HepG2 (cell line): ENCODE measurements around the gene HEPN1. TPM values are rescaled to one million over a fixed set of nuclear protein-coding genes. Genes with fewer than 3 reads are reported as not detected.

Experiments
- CHD2 ChIP-seq: IDR thresholded peaks from 2 replicates; pipeline ENCODE4 v1.6.1; 2011; ENCODE audit warnings: low read depth, low read length, improper control_type of control experiment
- IKZF4 ChIP-seq: sonication (generic); formaldehyde crosslinking; IDR thresholded peaks from 2 replicates; pipeline ENCODE4 v1.5.1; 2020; ENCODE audit warnings: borderline replicate concordance, mild to moderate bottlenecking, low read depth, missing genetic modification reagents; ENCODE audit errors: not compliant biosample characterization
- IRF2 ChIP-seq: IDR thresholded peaks from 2 replicates; pipeline ENCODE4 v1.6.1; 2018; ENCODE audit warnings: missing genetic modification reagents, missing compliant biosample characterization
- KAT8 ChIP-seq: IDR thresholded peaks from 2 replicates; pipeline ENCODE4 v1.6.1; 2016; ENCODE audit warnings: missing genetic modification reagents, missing compliant biosample characterization
- MIER2 ChIP-seq: IDR thresholded peaks from 2 replicates; pipeline ENCODE4 v1.6.1; 2016; ENCODE audit warnings: missing biosample characterization, missing genetic modification reagents
- PITX1 ChIP-seq: sonication (generic); formaldehyde crosslinking; IDR thresholded peaks from 2 replicates; pipeline ENCODE4 v1.5.1; 2020; ENCODE audit warnings: mild to moderate bottlenecking, missing genetic modification reagents
- PLSCR1 ChIP-seq: sonication (generic); formaldehyde crosslinking; IDR thresholded peaks from 2 replicates; pipeline ENCODE4 v1.5.0; 2020; ENCODE audit warnings: missing genetic modification reagents, mild to moderate bottlenecking, borderline replicate concordance
- RBAK ChIP-seq: sonication (generic); formaldehyde crosslinking; IDR thresholded peaks from 2 replicates; pipeline ENCODE4 v1.5.1; 2020; ENCODE audit warnings: mild to moderate bottlenecking, missing genetic modification reagents
- SRSF9 ChIP-seq: fragments of 200-400 bp; formaldehyde crosslinking; IDR thresholded peaks from 2 replicates; pipeline ENCODE4 v1.6.1; 2018; ENCODE audit warnings: borderline replicate concordance, mild to moderate bottlenecking, low read depth, low read length; ENCODE audit not compliant: insufficient read depth, poor library complexity, severe bottlenecking
- TEAD3 ChIP-seq: optimal IDR thresholded peaks from 2 replicates; pipeline ENCODE3; 2016; ENCODE audit warnings: borderline replicate concordance
- YEATS4 ChIP-seq: sonication (generic); formaldehyde crosslinking; IDR thresholded peaks from 2 replicates; pipeline ENCODE4 v1.4.0; 2020; ENCODE audit warnings: missing genetic modification reagents, borderline replicate concordance
- YY1 ChIP-seq: IDR thresholded peaks from 2 replicates; pipeline ENCODE4 v1.6.1; 2011; ENCODE audit warnings: low read length, low read depth, moderate library complexity, mild to moderate bottlenecking; ENCODE audit not compliant: insufficient read depth, insufficient replicate concordance
- ZNF136 ChIP-seq: sonication (generic); formaldehyde crosslinking; IDR thresholded peaks from 2 replicates; pipeline ENCODE4 v1.8.1; 2022; ENCODE audit warnings: low read depth, mild to moderate bottlenecking, moderate library complexity, missing genetic modification reagents
- ZNF143 ChIP-seq: sonication (generic); formaldehyde crosslinking; IDR thresholded peaks from 2 replicates; pipeline ENCODE4 v1.4.0; 2020; ENCODE audit warnings: missing genetic modification reagents
- ZNF160 ChIP-seq: sonication (generic); formaldehyde crosslinking; IDR thresholded peaks from 2 replicates; pipeline ENCODE4 v1.8.0; 2022; ENCODE audit warnings: mild to moderate bottlenecking, inconsistent platforms, missing genetic modification reagents
- ZNF260 ChIP-seq: sonication (generic); formaldehyde crosslinking; IDR thresholded peaks from 2 replicates; pipeline ENCODE4 v1.4.0; 2020; ENCODE audit warnings: missing genetic modification reagents, low read depth, mild to moderate bottlenecking, borderline replicate concordance
- ZNF607 ChIP-seq: sonication (generic); formaldehyde crosslinking; IDR thresholded peaks from 2 replicates; pipeline ENCODE4 v1.5.1; 2020; ENCODE audit warnings: missing genetic modification reagents, mild to moderate bottlenecking, borderline replicate concordance
- ZNF670 ChIP-seq: sonication (generic); formaldehyde crosslinking; IDR thresholded peaks from 2 replicates; pipeline ENCODE4 v1.8.0; 2022; ENCODE audit warnings: mild to moderate bottlenecking, missing genetic modification reagents, borderline replicate concordance
- ZNF775 ChIP-seq: sonication (generic); formaldehyde crosslinking; IDR thresholded peaks from 2 replicates; pipeline ENCODE4 v1.4.0; 2020; ENCODE audit warnings: missing genetic modification reagents, mild to moderate bottlenecking, moderate library complexity, borderline replicate concordance
- ZNF891 ChIP-seq: sonication (generic); formaldehyde crosslinking; IDR thresholded peaks from 2 replicates; pipeline ENCODE4 v1.5.0; 2020; ENCODE audit warnings: mild to moderate bottlenecking, missing genetic modification reagents
- polyA plus RNA-seq, 8 experiments: library from polyadenylated mRNA; depleted of rRNA in 3 of 8; stranded (reverse) in 7 of 8; unstranded in 1 of 8; fragments of >200 nt; fragmentation: Illumina TruSeq in 4 of 8; extraction: Trizol in 4 of 8; gene quantifications; 2 replicates each; pipeline versions ENCODE4 v1.2.1 to v1.2.3, GENCODE V29; 2011 to 2016; ENCODE audit warnings: low read depth in 4 of 8, missing spikeins in 1 of 8, mixed read lengths in 1 of 8; ENCODE audit not compliant: insufficient read depth in 1 of 8
- total RNA-seq, 5 experiments: library from RNA; depleted of rRNA; stranded (reverse); fragments of >200 nt; fragmentation: Illumina TruSeq; extraction: Trizol; gene quantifications; 2 replicates each; pipeline ENCODE4 v1.2.3, GENCODE V29; 2016; ENCODE audit warnings: low read depth in 1 of 5
- TF ChIP-seq, protein P1 (sequence below): sonication (generic); formaldehyde crosslinking; IDR thresholded peaks from 2 replicates; pipeline ENCODE4 v1.8.0; 2022; ENCODE audit warnings: missing genetic modification reagents, mild to moderate bottlenecking, moderate library complexity, borderline replicate concordance
- TF ChIP-seq, protein P2 (sequence below): sonication (generic); formaldehyde crosslinking; IDR thresholded peaks from 2 replicates; pipeline ENCODE4 v1.5.0; 2020; ENCODE audit warnings: mild to moderate bottlenecking, missing genetic modification reagents
- TF ChIP-seq, protein P3 (sequence below): sonication (generic); formaldehyde crosslinking; IDR thresholded peaks from 2 replicates; pipeline ENCODE4 v1.5.1; 2020; ENCODE audit warnings: mild to moderate bottlenecking, missing genetic modification reagents, borderline replicate concordance

The HEPN1 gene
- total and polyA plus RNA-seq, 2 of the 13 experiments (the other 11 are each of a cell fraction or from before 2014, with no cell fraction given): not detected

GRCh38 chr11:124953753-124954589, 34.9 kb downstream of the HEPN1 start, which contains the start of gene CCDC15 (continued):
- TF ChIP-seq, protein P1, sequence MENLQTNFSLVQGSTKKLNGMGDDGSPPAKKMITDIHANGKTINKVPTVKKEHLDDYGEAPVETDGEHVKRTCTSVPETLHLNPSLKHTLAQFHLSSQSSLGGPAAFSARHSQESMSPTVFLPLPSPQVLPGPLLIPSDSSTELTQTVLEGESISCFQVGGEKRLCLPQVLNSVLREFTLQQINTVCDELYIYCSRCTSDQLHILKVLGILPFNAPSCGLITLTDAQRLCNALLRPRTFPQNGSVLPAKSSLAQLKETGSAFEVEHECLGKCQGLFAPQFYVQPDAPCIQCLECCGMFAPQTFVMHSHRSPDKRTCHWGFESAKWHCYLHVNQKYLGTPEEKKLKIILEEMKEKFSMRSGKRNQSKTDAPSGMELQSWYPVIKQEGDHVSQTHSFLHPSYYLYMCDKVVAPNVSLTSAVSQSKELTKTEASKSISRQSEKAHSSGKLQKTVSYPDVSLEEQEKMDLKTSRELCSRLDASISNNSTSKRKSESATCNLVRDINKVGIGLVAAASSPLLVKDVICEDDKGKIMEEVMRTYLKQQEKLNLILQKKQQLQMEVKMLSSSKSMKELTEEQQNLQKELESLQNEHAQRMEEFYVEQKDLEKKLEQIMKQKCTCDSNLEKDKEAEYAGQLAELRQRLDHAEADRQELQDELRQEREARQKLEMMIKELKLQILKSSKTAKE (CRISPR knock-in tag): no peak
- peak; percentile 80 for TF ChIP-seq ZNF143 (CRISPR knock-in tag)
- TF ChIP-seq ZNF607 (CRISPR knock-in tag): 0 out of 2 replicates have a peak, but pooled peaks have one; percentile 20
- TF ChIP-seq SRSF9: no peak
- no peak for TF ChIP-seq RBAK (CRISPR knock-in tag)
- TF ChIP-seq ZNF775 (CRISPR knock-in tag): no peak
- TF ChIP-seq KAT8: peak; percentile 95
- TF ChIP-seq MIER2 (CRISPR knock-in tag): no peak; the same call in 1 of the 2 replicates
- TF ChIP-seq ZNF891 (CRISPR knock-in tag): peak; percentile 95
- peak; percentile 3; the same call in 1 of the 2 replicates for TF ChIP-seq ZNF160 (CRISPR knock-in tag)
- TF ChIP-seq ZNF260 (CRISPR knock-in tag): no peak
- peak; percentile 26 for TF ChIP-seq TEAD3
- TF ChIP-seq IKZF4 (CRISPR knock-in tag): no peak
- TF ChIP-seq, protein P2, sequence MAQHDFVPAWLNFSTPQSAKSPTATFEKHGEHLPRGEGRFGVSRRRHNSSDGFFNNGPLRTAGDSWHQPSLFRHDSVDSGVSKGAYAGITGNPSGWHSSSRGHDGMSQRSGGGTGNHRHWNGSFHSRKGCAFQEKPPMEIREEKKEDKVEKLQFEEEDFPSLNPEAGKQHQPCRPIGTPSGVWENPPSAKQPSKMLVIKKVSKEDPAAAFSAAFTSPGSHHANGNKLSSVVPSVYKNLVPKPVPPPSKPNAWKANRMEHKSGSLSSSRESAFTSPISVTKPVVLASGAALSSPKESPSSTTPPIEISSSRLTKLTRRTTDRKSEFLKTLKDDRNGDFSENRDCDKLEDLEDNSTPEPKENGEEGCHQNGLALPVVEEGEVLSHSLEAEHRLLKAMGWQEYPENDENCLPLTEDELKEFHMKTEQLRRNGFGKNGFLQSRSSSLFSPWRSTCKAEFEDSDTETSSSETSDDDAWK: no peak
- peak; percentile 77 for TF ChIP-seq YY1
- no peak for TF ChIP-seq CHD2
- no peak for TF ChIP-seq PLSCR1 (CRISPR knock-in tag)
- TF ChIP-seq, protein P3, sequence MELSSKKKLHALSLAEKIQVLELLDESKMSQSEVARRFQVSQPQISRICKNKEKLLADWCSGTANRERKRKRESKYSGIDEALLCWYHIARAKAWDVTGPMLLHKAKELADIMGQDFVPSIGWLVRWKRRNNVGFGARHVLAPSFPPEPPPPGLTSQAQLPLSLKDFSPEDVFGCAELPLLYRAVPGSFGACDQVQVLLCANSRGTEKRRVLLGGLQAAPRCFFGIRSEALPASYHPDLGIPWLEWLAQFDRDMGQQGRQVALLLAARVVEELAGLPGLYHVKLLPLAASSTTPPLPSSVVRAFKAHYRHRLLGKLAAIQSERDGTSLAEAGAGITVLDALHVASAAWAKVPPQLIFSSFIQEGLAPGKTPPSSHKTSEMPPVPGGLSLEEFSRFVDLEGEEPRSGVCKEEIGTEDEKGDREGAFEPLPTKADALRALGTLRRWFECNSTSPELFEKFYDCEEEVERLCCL (CRISPR knock-in tag): no peak
- no peak; the same call in none of the 2 replicates for TF ChIP-seq IRF2
- TF ChIP-seq YEATS4 (CRISPR knock-in tag): peak; percentile 86
- TF ChIP-seq ZNF670: peak; percentile 35; the same call in 1 of the 2 replicates
- no peak for TF ChIP-seq ZNF136
- TF ChIP-seq PITX1 (CRISPR knock-in tag): peak; percentile 75; the same call in 1 of the 2 replicates
